WERI-Rb-1 (cell line): ENCODE data around the gene GANAB.
"Not testable (repeated sequence)": the region's sequence is repeated elsewhere in the genome, so short reads cannot be mapped to it uniquely, and the experiment has no call there.

Source experiments
- DNase-seq: peaks from one replicate; pipeline ENCODE4 v3.0.0-alpha.2; 2020
- H3K27ac ChIP-seq: fragments of 250-450 bp; sonication (Bioruptor Pico); 2 replicates; pipeline ENCODE4 v1.5.1; 2020; ENCODE audit warnings: mild to moderate bottlenecking, moderate library complexity
- H3K27me3 ChIP-seq: fragments of 250-450 bp; sonication (Bioruptor Pico); 2 replicates; pipeline ENCODE4 v1.5.1; 2021; ENCODE audit warnings: mild to moderate bottlenecking, low read depth, moderate library complexity; ENCODE audit not compliant: insufficient read depth, severe bottlenecking
- H3K36me3 ChIP-seq: fragments of 250-450 bp; sonication (Bioruptor Pico); 2 replicates; pipeline ENCODE4 v1.5.1; 2020; ENCODE audit warnings: mild to moderate bottlenecking, moderate library complexity
- H3K4me3 ChIP-seq: 2 replicates; pipeline ENCODE4 v1.5.1; 2011; ENCODE audit warnings: low read depth, mild to moderate bottlenecking, control low read depth, low read length
- H3K9me3 ChIP-seq: fragments of 250-450 bp; sonication (Bioruptor Pico); 2 replicates; pipeline ENCODE4 v1.5.1; 2021; ENCODE audit warnings: mild to moderate bottlenecking, moderate library complexity; ENCODE audit not compliant: severe bottlenecking
- CTCF ChIP-seq: IDR thresholded peaks from 2 replicates; pipeline ENCODE4 v1.5.1; 2011; ENCODE audit warnings: low read depth, mild to moderate bottlenecking, control low read depth, inconsistent platforms, low read length

Gene GANAB

DNA sequence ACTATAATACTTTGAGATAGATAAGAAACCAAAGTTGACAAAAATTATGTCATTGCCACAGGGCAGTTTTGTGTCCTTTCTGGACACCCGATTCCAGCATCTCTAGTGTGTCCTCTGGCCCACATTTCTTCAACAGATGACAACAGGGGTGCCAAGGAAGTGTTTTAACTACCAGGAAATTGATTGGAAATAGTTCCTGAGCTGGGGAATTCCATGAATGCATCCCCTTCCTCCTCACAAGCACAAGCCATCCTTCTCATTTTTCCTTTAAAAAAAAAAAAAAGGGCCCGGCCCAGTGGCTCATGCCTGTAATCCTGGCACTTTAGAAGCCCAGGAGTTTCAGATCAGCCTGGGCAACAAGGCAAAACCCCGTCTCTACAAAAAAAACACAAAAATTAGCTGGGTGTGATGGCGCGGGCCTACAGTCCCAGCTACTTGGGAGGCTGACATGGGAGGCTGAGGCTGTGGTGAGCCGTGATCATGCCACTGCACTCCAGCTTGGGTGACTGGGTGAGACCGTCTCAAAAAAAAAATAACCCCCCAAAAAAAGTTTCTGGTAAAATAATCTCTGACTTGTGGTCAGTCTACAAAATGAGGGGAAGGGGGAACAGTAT is 23.8 kb downstream of the GANAB start:
- H3K27ac ChIP-seq, result peak overlapping the region; percentile 57
- peak overlapping the region; percentile 39 for H3K4me3 ChIP-seq
- H3K9me3 ChIP-seq, result no peaks in the 10 kb centered on the region
- H3K27me3 ChIP-seq, result no peaks in the 10 kb centered on the region
- no peak for DNase-seq
- peaks cover 30% of the 10 kb centered on the region for H3K36me3 ChIP-seq
- TF ChIP-seq CTCF, result no peak

DNA sequence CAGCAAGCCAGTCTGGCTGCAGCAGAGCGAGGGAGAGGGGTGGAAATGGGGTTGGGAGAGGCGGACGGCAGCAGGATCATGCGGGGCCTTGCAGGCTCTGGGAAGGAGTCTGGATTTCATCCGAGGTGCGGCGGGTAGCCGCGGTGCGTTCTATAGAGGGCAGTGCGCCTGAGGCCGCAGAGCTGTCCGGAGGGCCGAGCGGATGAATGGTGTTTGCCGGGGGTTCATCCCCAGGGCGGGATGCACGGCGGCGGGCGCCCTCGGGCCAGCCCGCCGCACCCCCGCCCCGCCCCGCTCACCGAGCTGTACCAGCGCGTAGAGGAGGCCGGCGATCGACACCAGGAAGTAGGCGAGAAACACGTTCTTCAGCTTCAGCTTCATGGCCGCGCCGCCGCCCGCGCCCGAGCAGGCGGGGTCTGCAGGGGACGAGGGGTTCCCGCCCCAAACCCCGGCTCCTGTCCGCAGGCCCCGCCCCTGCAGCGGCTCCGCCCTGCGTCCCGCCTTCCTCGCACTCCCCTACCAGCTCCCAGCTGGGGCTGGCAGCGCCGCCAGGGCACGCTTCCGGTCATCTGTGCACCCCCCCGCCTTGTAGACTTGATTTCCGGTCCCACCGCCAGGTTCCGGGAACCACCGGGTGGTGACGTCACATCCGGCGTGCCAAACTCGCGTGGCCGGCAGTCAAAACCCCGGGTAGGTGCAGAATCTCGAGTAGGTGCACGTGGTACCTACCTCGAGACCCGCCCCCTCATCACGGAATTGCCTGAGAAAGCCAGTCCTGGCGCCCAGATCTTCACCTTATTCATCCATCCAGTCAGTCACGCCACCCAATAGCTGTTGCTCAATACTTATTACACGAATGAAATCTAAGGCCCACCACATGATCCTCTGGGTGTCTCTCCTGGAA is 24.6 kb downstream of the GANAB start, which contains the start of gene B3GAT3:
Gene B3GAT3, minus strand, starts transcription at position 420 of the 904 bp plus-strand sequence. Its CDS starts 39 bp downstream, at position 381.
- peak within 1 kb of the TSS; percentile 86 for H3K27ac ChIP-seq
- peak; percentile 99 for DNase-seq
- H3K9me3 ChIP-seq, result no peaks in the 10 kb centered on the region
- H3K4me3 ChIP-seq, result peak within 1 kb of the TSS; percentile 69
- TF ChIP-seq CTCF, result no peak
- H3K27me3 ChIP-seq, result no peaks in the 10 kb centered on the region
- H3K36me3 ChIP-seq, result peaks cover 28% of the 10 kb centered on the region

- Histone ChIP-seq H3K36me3 (peaks cover 21% of the 10 kb centered on the region), H3K4me3 (peak overlapping the region; percentile 69)
These were observed 25.3 kb downstream of the GANAB start for GRCh38 chr11:62621027-62621566.

GRCh38 chr11:62616957-62617356 is 29.5 kb downstream of the GANAB start:
- not testable (repeated sequence) for H3K27ac ChIP-seq

More at GRCh38 chr11:62621027-62621566, 25.3 kb downstream of the GANAB start:
- DNase-seq, result no peak
- peak overlapping the region; percentile 86 for H3K27ac ChIP-seq
- no peak for TF ChIP-seq CTCF
- no peaks in the 10 kb centered on the region for H3K9me3 ChIP-seq
- no peaks in the 10 kb centered on the region for H3K27me3 ChIP-seq

GRCh38 chr11:62615521-62615920 is 30.9 kb downstream of the GANAB start:
- Histone ChIP-seq H3K27ac (no peak overlapping the region), H3K4me3 (no peak overlapping the region), H3K9me3 (no peaks in the 10 kb centered on the region), H3K36me3 (peaks cover 5% of the 10 kb centered on the region; the same call in 1 of the 2 replicates), H3K27me3 (no peaks in the 10 kb centered on the region)
- DNase-seq, result no peak
- no peak for TF ChIP-seq CTCF

More at GRCh38 chr11:62616957-62617356, 29.5 kb downstream of the GANAB start:
- not testable (repeated sequence) for H3K27me3 ChIP-seq, H3K36me3 ChIP-seq, H3K4me3 ChIP-seq, H3K9me3 ChIP-seq, DNase-seq

DNA sequence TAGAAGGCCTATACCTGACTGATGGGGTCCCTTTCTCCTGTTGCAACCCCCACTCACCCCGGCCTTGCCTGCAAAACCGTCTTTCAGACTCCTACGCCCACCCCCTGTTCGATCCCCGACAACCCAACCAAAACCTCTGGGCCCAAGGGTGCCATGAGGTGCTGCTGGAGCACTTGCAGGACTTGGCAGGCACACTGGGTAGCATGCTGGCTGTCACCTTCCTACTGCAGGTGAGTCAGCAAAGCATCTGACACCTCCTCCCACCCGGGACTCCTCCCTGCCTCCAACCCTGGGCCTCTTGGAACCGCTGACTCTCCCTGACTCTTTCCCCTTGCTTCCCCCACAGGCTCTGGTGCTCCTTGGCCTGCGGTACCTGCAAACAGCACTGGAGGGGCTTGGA is 32.1 kb downstream of the GANAB start:
- no peaks in the 10 kb centered on the region for H3K9me3 ChIP-seq
- no peak for DNase-seq
- no peaks in the 10 kb centered on the region for H3K27me3 ChIP-seq
- no peak overlapping the region for H3K4me3 ChIP-seq
- H3K27ac ChIP-seq, result peak overlapping the region; percentile 6; the same call in 1 of the 2 replicates
- TF ChIP-seq CTCF, result no peak
- peaks cover 5% of the 10 kb centered on the region; the same call in 1 of the 2 replicates for H3K36me3 ChIP-seq
